ENCODE measurements around the gene NCKAP1. TPM values are rescaled to one million over a fixed set of nuclear protein-coding genes. Genes with fewer than 3 reads are reported as not detected.

NCKAP1 gene
- total RNA-seq, 1 experiment from 2014 or later: 115 TPM

DNA sequence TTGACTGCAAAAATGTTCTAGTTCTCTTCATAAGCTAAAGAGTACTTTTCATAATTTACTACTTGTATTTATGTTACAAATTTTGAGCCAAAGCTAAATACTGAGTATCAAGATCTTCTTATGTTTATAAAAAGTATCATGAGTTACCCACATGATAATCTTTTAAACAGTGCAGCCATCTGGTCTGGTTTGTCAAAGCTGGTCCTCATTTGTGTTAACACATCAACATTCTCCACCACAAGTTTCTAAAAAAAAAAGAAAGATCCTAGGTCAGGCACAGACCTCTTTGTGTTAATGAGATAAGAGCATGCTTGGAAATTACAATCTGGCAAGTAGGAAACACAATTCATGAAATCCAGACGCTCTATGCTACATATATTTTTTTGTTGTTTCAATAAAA lies 96.3 kb downstream of the NCKAP1 start (continued):
- no peak for TF ChIP-seq RAD21 (IDR thresholded peaks at IDR 0.05; ENCODE audit: low read depth)
- no peak for TF ChIP-seq SP1 (IDR thresholded peaks at IDR 0.05; ENCODE audit: low read depth)

DNA sequence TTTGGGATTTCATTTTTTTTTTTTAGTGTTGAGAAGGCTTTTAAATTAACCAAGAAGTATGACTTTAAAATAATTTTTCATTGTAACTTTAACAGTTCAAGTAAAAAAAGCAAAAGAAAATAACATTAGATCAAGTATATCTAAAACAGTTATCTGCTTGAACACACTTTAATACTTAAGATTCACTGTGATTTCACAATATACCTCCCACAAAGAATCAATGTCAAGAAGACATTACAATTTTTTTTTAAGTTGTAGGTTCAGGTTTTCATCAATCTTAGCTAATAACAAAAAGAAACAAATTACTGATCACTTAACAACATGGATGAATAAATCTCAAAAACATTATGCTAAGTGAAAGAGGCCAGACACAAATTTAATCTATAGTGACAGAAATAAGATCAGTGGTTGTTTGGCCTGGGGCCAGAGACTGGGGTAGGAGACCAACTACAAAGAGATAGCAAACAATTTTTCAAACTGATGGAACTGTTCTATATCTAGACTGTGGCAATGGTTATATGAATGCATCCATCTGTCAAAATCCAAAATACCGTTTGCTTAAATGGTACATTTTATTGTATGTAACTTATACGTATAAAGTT lies 97.0 kb downstream of the NCKAP1 start:
- RAD21 ChIA-PET (ENCODE audit: low non-redundant PET in 1 of 2, low total read pairs in 2 of 2, uncharacterized antibody in 2 of 2, unreplicated experiment in 2 of 2): no interaction called here
- no peaks in the 10 kb centered on the region for H3K9me2 ChIP-seq (ENCODE audit: insufficient read depth)
- TF ChIP-seq EZH2phosphoT487 (IDR thresholded peaks at IDR 0.05; ENCODE audit: borderline replicate concordance): no peak
- no peak for TF ChIP-seq SRF (IDR thresholded peaks at IDR 0.05; ENCODE audit: low read depth)
- TF ChIP-seq, protein P1, sequence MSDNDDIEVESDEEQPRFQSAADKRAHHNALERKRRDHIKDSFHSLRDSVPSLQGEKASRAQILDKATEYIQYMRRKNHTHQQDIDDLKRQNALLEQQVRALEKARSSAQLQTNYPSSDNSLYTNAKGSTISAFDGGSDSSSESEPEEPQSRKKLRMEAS (IDR thresholded peaks at IDR 0.05): no peak
- TF ChIP-seq EZH2 (IDR thresholded peaks at IDR 0.05): no peak
- no peak for TF ChIP-seq POLR2AphosphoS5 (IDR thresholded peaks at IDR 0.05; ENCODE audit: low read depth, low read length)
- TF ChIP-seq, protein P2, sequence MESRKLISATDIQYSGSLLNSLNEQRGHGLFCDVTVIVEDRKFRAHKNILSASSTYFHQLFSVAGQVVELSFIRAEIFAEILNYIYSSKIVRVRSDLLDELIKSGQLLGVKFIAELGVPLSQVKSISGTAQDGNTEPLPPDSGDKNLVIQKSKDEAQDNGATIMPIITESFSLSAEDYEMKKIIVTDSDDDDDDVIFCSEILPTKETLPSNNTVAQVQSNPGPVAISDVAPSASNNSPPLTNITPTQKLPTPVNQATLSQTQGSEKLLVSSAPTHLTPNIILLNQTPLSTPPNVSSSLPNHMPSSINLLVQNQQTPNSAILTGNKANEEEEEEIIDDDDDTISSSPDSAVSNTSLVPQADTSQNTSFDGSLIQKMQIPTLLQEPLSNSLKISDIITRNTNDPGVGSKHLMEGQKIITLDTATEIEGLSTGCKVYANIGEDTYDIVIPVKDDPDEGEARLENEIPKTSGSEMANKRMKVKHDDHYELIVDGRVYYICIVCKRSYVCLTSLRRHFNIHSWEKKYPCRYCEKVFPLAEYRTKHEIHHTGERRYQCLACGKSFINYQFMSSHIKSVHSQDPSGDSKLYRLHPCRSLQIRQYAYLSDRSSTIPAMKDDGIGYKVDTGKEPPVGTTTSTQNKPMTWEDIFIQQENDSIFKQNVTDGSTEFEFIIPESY (IDR thresholded peaks at IDR 0.05; ENCODE audit: extremely low read depth, insufficient replicate concordance, low read length): no peak
- no peak for TF ChIP-seq CBX3 (IDR thresholded peaks at IDR 0.05; ENCODE audit: low read depth)
- TF ChIP-seq ELF1 (IDR thresholded peaks at IDR 0.05; ENCODE audit: borderline replicate concordance, low read depth): no peak
- TF ChIP-seq EGR1 (IDR thresholded peaks at IDR 0.05; ENCODE audit: low read depth): no peak
- no peak for TF ChIP-seq ZFX (IDR thresholded peaks at IDR 0.05)
- TF ChIP-seq ZNF274 (IDR thresholded peaks at IDR 0.05; ENCODE audit: low read depth, low read length): no peak
- no peak for TF ChIP-seq FOSL1 (IDR thresholded peaks at IDR 0.05; ENCODE audit: low read depth)
- TF ChIP-seq, protein P3, sequence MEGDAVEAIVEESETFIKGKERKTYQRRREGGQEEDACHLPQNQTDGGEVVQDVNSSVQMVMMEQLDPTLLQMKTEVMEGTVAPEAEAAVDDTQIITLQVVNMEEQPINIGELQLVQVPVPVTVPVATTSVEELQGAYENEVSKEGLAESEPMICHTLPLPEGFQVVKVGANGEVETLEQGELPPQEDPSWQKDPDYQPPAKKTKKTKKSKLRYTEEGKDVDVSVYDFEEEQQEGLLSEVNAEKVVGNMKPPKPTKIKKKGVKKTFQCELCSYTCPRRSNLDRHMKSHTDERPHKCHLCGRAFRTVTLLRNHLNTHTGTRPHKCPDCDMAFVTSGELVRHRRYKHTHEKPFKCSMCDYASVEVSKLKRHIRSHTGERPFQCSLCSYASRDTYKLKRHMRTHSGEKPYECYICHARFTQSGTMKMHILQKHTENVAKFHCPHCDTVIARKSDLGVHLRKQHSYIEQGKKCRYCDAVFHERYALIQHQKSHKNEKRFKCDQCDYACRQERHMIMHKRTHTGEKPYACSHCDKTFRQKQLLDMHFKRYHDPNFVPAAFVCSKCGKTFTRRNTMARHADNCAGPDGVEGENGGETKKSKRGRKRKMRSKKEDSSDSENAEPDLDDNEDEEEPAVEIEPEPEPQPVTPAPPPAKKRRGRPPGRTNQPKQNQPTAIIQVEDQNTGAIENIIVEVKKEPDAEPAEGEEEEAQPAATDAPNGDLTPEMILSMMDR (IDR thresholded peaks at IDR 0.05 in 2 of 3, conservative IDR thresholded peaks at IDR 0.05 in 1 of 3; ENCODE audit: borderline replicate concordance in 1 of 3, insufficient read depth in 1 of 3, low read depth in 2 of 3, low read length in 2 of 3): no peak
- no peak for TF ChIP-seq REST (IDR thresholded peaks at IDR 0.05; ENCODE audit: low read depth)
- TF ChIP-seq YY1 (IDR thresholded peaks at IDR 0.05; ENCODE audit: extremely low read depth, insufficient replicate concordance, low read depth, low read length): no peak
- TF ChIP-seq, protein P4, sequence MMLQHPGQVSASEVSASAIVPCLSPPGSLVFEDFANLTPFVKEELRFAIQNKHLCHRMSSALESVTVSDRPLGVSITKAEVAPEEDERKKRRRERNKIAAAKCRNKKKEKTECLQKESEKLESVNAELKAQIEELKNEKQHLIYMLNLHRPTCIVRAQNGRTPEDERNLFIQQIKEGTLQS (IDR thresholded peaks at IDR 0.05): no peak
- no peak for TF ChIP-seq SP1 (IDR thresholded peaks at IDR 0.05; ENCODE audit: low read depth)
- TF ChIP-seq SIN3A (IDR thresholded peaks at IDR 0.05; ENCODE audit: low read depth): no peak

More for the DNA sequence above, 97.0 kb downstream of the NCKAP1 start:
- ChIA-PET POLR2A (no interaction called here), CTCF (no interaction called here)
- H3K36me3 ChIP-seq (ENCODE audit: control insufficient read depth in 1 of 2, insufficient read depth in 2 of 2, low read length in 2 of 2): no peaks in the 10 kb centered on the region
- no peaks in the 10 kb centered on the region for H3K9me3 ChIP-seq (ENCODE audit: control insufficient read depth in 1 of 2, insufficient read depth in 1 of 2, low read depth in 1 of 2, low read length in 2 of 2)
- BruUV-seq (replicated peaks): no TSS peak
- DNase-seq (ENCODE audit: low read depth, low spot score) (no peak), ATAC-seq (no peak)
- intact Hi-C loops (cut with micrococcal nuclease): no loop called here
- no peak overlapping the region for H3K4me2 ChIP-seq (ENCODE audit: low read length)
- no peak overlapping the region for H3K9ac ChIP-seq (ENCODE audit: low read length)
- no peaks in the 10 kb centered on the region for H3K27me3 ChIP-seq (ENCODE audit: insufficient read depth, low read length)
- H3K4me1 ChIP-seq (ENCODE audit: control insufficient read depth in 1 of 2, insufficient read depth in 2 of 2, low read length in 2 of 2): no peaks in the 10 kb centered on the region
- no peaks in the 10 kb centered on the region; the same call in 1 of the 2 replicates for H4K20me1 ChIP-seq (ENCODE audit: insufficient read depth)
- no peak overlapping the region for H2AFZ ChIP-seq (ENCODE audit: low read depth, low read length, poor library complexity, severe bottlenecking)
- H3K4me3 ChIP-seq (replicated peaks in 1 of 2; ENCODE audit: low read depth in 1 of 2, low read length in 2 of 2): no peak overlapping the region
- H3K27ac ChIP-seq (ENCODE audit: low read depth, low read length): no peak overlapping the region
- H3K79me2 ChIP-seq (ENCODE audit: insufficient read depth, low read length): no peaks in the 10 kb centered on the region
